ENCODE measurements around the gene SRPX2. TPM values are rescaled to one million over a fixed set of nuclear protein-coding genes. Genes with fewer than 3 reads are reported as not detected.
A peak's percentile ranks its signal among the peaks of the same experiment; 100 is the strongest.

Gene SRPX2
- total and polyA plus RNA-seq, 4 donors = 5.6 to 19.1 (median 10.9) TPM

DNA sequence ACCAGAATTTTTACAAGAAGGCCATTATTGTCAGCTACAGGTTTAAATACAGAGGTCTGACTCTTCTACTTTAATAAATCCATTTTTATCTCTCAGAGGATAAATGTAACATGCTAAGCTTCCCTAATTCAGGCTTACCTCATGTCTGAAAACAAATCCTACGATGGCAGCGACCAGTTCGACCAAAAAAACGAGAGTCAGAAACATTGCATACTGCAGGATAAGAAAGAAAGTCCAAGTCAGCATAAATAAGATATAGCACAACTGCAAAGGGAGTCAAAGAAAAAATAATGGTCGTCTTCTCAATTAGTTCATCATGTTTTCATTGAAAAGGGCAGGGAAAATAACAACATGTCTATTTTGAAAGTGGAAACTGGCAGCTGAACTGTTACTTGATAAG is 9.0 kb upstream of the SRPX2 start:
- DNase-seq = peak in 1 of 3 donors; percentile 6
- TF ChIP-seq, protein P1, sequence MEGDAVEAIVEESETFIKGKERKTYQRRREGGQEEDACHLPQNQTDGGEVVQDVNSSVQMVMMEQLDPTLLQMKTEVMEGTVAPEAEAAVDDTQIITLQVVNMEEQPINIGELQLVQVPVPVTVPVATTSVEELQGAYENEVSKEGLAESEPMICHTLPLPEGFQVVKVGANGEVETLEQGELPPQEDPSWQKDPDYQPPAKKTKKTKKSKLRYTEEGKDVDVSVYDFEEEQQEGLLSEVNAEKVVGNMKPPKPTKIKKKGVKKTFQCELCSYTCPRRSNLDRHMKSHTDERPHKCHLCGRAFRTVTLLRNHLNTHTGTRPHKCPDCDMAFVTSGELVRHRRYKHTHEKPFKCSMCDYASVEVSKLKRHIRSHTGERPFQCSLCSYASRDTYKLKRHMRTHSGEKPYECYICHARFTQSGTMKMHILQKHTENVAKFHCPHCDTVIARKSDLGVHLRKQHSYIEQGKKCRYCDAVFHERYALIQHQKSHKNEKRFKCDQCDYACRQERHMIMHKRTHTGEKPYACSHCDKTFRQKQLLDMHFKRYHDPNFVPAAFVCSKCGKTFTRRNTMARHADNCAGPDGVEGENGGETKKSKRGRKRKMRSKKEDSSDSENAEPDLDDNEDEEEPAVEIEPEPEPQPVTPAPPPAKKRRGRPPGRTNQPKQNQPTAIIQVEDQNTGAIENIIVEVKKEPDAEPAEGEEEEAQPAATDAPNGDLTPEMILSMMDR (IDR thresholded peaks at IDR 0.05; ENCODE audit: control extremely low read depth, extremely low read depth) = no peak
- Histone ChIP-seq H3K4me1 (ENCODE audit: control insufficient read depth in 5 of 5, insufficient read depth in 5 of 5, low read length in 5 of 5) (no peaks in the 10 kb centered on the region), H3K27me3 (ENCODE audit: control insufficient read depth in 3 of 3, insufficient read depth in 3 of 3, low read length in 2 of 3) (peaks cover 0 to 37% (median 18%) of the 10 kb centered on the region in 3 donors), H3K4me3 (no peak overlapping the region), H3K27ac (ENCODE audit: low read depth in 1 of 2, low read length in 1 of 2) (no peak overlapping the region), H3K9me3 (ENCODE audit: control insufficient read depth in 4 of 4, insufficient read depth in 3 of 4, low read length in 3 of 4) (no peaks in the 10 kb centered on the region), H3K36me3 (ENCODE audit: control insufficient read depth in 4 of 4, insufficient read depth in 4 of 4, low read length in 4 of 4) (peaks cover 0 to 7% (median 2%) of the 10 kb centered on the region in 4 donors), H3K9ac (ENCODE audit: insufficient read depth in 1 of 2, low read length in 2 of 2) (peak overlapping the region; percentile 89)
- no peak for ATAC-seq (ENCODE audit: insufficient read depth, low FRiP score)
- 62 to 79% methylated on average over 5 of the region's 5 CpGs for WGBS, 2 donors

DNA sequence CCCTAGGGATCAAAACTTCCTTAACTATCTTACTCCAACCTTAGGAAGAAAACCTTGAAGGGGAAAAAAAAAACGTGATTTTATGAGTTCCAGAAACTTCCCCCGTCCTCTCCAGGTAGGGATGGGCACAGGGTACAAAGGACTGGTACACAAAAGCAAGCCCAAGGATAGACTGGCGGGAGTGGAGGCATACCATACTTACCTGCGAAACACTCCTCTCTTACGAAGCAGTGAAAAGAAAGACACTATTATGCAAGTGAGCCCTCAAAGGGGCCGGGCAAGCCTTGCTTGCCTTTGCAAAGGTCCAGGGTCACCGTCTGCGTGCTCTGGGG is 8.0 kb upstream of the SRPX2 start:
- Histone ChIP-seq H3K4me3 (peak overlapping the region; percentile 37), H3K27ac (ENCODE audit: low read depth in 1 of 2, low read length in 1 of 2) (peak overlapping the region in 1 of 2 donors; percentile 59), H3K9me3 (ENCODE audit: control insufficient read depth in 4 of 4, insufficient read depth in 3 of 4, low read length in 3 of 4) (no peaks in the 10 kb centered on the region), H3K9ac (ENCODE audit: insufficient read depth in 1 of 2, low read length in 2 of 2) (peak overlapping the region; percentile 89), H3K36me3 (ENCODE audit: control insufficient read depth in 4 of 4, insufficient read depth in 4 of 4, low read length in 4 of 4) (peaks cover 0 to 2% (median 0%) of the 10 kb centered on the region in 4 donors), H3K4me1 (ENCODE audit: control insufficient read depth in 5 of 5, insufficient read depth in 5 of 5, low read length in 5 of 5) (no peaks in the 10 kb centered on the region), H3K27me3 (ENCODE audit: control insufficient read depth in 3 of 3, insufficient read depth in 3 of 3, low read length in 2 of 3) (peaks cover 0 to 30% (median 18%) of the 10 kb centered on the region in 3 donors)
- TF ChIP-seq, protein P1 (IDR thresholded peaks at IDR 0.05; ENCODE audit: control extremely low read depth, extremely low read depth) = no peak
- ATAC-seq (ENCODE audit: insufficient read depth, low FRiP score) = peak; percentile 41
- DNase-seq = peak in 1 of 3 donors; percentile 42
- WGBS, 2 donors = 40 to 63% methylated on average over 5 to 8 of the region's 8 CpGs

DNA sequence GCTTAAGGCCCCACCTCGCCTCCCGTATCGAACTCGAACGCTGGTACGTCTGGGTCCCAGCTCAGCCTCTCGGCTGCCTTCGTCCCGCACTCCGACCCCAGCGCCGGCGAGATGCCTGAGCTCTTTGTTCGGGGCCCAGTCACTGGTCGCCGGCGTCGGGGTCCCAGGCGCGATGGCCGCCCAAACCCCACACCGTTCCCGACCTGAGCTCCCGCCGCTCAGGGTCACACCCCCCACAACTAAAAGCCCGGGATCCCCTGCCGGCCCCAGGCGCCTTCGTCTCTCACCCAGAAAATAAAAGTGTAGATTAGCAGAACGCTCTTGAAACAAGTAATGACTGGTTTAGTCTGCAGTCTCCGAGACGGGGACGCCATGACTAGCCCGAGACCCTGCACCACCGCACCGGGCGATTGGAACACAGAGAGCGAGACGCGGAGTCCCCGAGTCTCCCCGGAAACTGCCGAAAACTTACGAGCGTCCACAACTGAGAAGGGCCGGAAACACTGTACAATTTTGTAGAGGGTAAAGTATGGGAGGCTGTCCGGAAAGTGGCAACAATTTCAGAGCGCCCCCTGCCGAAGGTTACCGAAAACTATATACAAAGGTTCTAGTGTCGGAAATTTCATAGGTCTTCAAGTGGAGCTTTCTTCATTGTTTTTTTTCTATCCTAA is 7.5 kb upstream of the SRPX2 start, which contains the start of gene TSPAN6:
Gene TSPAN6, minus strand, starts transcription at position 486 of the 671 bp plus-strand sequence. Its CDS starts 112 bp downstream, at position 374.
- TF ChIP-seq, protein P1 (IDR thresholded peaks at IDR 0.05; ENCODE audit: control extremely low read depth, extremely low read depth) = peak; percentile 11
- peaks cover 0 to 2% (median 0%) of the 10 kb centered on the region in 4 donors for H3K36me3 ChIP-seq (ENCODE audit: control insufficient read depth in 4 of 4, insufficient read depth in 4 of 4, low read length in 4 of 4)
- H3K9me3 ChIP-seq (ENCODE audit: control insufficient read depth in 4 of 4, insufficient read depth in 3 of 4, low read length in 3 of 4) = no peaks in the 10 kb centered on the region
- peak within 1 kb of the TSS; percentile 37 for H3K4me3 ChIP-seq
- ATAC-seq (ENCODE audit: insufficient read depth, low FRiP score) (peak; percentile 92), DNase-seq (peak; percentile 92 to 95 (median 95))
- WGBS, 2 donors = 2 to 30% methylated on average over 28 to 51 of the region's 51 CpGs
- H3K4me1 ChIP-seq (ENCODE audit: control insufficient read depth in 5 of 5, insufficient read depth in 5 of 5, low read length in 5 of 5) = no peaks in the 10 kb centered on the region
- peak within 1 kb of the TSS in 1 of 2 donors; percentile 59 for H3K27ac ChIP-seq (ENCODE audit: low read depth in 1 of 2, low read length in 1 of 2)
- H3K9ac ChIP-seq (ENCODE audit: insufficient read depth in 1 of 2, low read length in 2 of 2) = peak within 1 kb of the TSS; percentile 89
- peaks cover 0 to 32% (median 18%) of the 10 kb centered on the region in 3 donors for H3K27me3 ChIP-seq (ENCODE audit: control insufficient read depth in 3 of 3, insufficient read depth in 3 of 3, low read length in 2 of 3)
